ENCODE measurements around the gene COMMD9.

The COMMD9 gene

GRCh38 chr11:36306888-36307287, 17.7 kb upstream of the COMMD9 start:
- no peaks in the 10 kb centered on the region for H3K36me3 Mint-ChIP-seq (ENCODE audit: low read depth)
- H3K4me3 Mint-ChIP-seq, result no peak overlapping the region
- peak; percentile 54 for TF ChIP-seq CTCF (IDR thresholded peaks at IDR 0.05)
- DNase-seq, result peak; percentile 41
- peaks cover 12% of the 10 kb centered on the region for H3K27me3 Mint-ChIP-seq (ENCODE audit: low read depth, poor library complexity)
- no peak overlapping the region for H3K27ac Mint-ChIP-seq
- H3K9me3 Mint-ChIP-seq, result no peaks in the 10 kb centered on the region
- H3K4me1 Mint-ChIP-seq, result no peaks in the 10 kb centered on the region

- Mint-ChIP-seq H3K27ac (no peak overlapping the region), H3K27me3 (ENCODE audit: low read depth, poor library complexity) (peaks cover 14% of the 10 kb centered on the region)
- TF ChIP-seq CTCF (IDR thresholded peaks at IDR 0.05), result no peak
Observed at GRCh38 chr11:36305047-36305446, 15.8 kb upstream of the COMMD9 start.

GRCh38 chr11:36304351-36304750, 15.1 kb upstream of the COMMD9 start:
- H3K4me1 Mint-ChIP-seq, result no peaks in the 10 kb centered on the region
- TF ChIP-seq CTCF (IDR thresholded peaks at IDR 0.05), result no peak
- no peaks in the 10 kb centered on the region for H3K9me3 Mint-ChIP-seq
- H3K4me3 Mint-ChIP-seq, result no peak overlapping the region
- no peaks in the 10 kb centered on the region for H3K36me3 Mint-ChIP-seq (ENCODE audit: low read depth)
- peaks cover 15% of the 10 kb centered on the region for H3K27me3 Mint-ChIP-seq (ENCODE audit: low read depth, poor library complexity)
- H3K27ac Mint-ChIP-seq, result no peak overlapping the region
- DNase-seq, result no peak

More at GRCh38 chr11:36305047-36305446, 15.8 kb upstream of the COMMD9 start:
- Mint-ChIP-seq H3K36me3 (ENCODE audit: low read depth) (no peaks in the 10 kb centered on the region), H3K4me1 (no peaks in the 10 kb centered on the region), H3K4me3 (no peak overlapping the region), H3K9me3 (no peaks in the 10 kb centered on the region)
- no peak for DNase-seq

GRCh38 chr11:36300650-36301049, 11.4 kb upstream of the COMMD9 start:
- TF ChIP-seq CTCF (IDR thresholded peaks at IDR 0.05), result no peak
- H3K4me3 Mint-ChIP-seq, result no peak overlapping the region
- H3K27ac Mint-ChIP-seq, result no peak overlapping the region
- H3K36me3 Mint-ChIP-seq (ENCODE audit: low read depth), result no peaks in the 10 kb centered on the region
- peaks cover 15% of the 10 kb centered on the region for H3K27me3 Mint-ChIP-seq (ENCODE audit: low read depth, poor library complexity)
- no peaks in the 10 kb centered on the region for H3K9me3 Mint-ChIP-seq
- no peak for DNase-seq
- H3K4me1 Mint-ChIP-seq, result no peaks in the 10 kb centered on the region

- Mint-ChIP-seq H3K4me1 (no peaks in the 10 kb centered on the region), H3K9me3 (no peaks in the 10 kb centered on the region)
- DNase-seq, result no peak
Observed at GRCh38 chr11:36296884-36297543, 7.8 kb upstream of the COMMD9 start.

More at GRCh38 chr11:36296884-36297543, 7.8 kb upstream of the COMMD9 start:
- Mint-ChIP-seq H3K27ac (no peak overlapping the region), H3K27me3 (ENCODE audit: low read depth, poor library complexity) (peaks cover 8% of the 10 kb centered on the region), H3K36me3 (ENCODE audit: low read depth) (no peaks in the 10 kb centered on the region), H3K4me3 (no peak overlapping the region)
- no peak for TF ChIP-seq CTCF (IDR thresholded peaks at IDR 0.05)
